Measurements from ENCODE around the gene DIDO1.

GRCh38 chr20:62952968-62953838, 26.9 kb upstream of the DIDO1 start:
- TF ChIP-seq EP300 (IDR thresholded peaks at IDR 0.05; ENCODE audit: borderline replicate concordance) (no peak), TEAD4 (IDR thresholded peaks at IDR 0.05) (no peak), TCF12 (IDR thresholded peaks at IDR 0.05; ENCODE audit: low read depth) (no peak), FOXM1 (IDR thresholded peaks at IDR 0.05; ENCODE audit: borderline replicate concordance, low read depth) (no peak)

All from Ishikawa (cell line).